IPS-18a (cell line): ENCODE measurements around the gene GUCY2F.

Experiments
- H3K27ac ChIP-seq: one replicate; pipeline ENCODE4 v1.5.1; 2013; ENCODE audit warnings: low read length
- H3K27me3 ChIP-seq: one replicate; pipeline ENCODE4 v1.6.1; 2013; ENCODE audit warnings: mild to moderate bottlenecking, low read length; ENCODE audit not compliant: control insufficient read depth, insufficient read depth
- H3K36me3 ChIP-seq: one replicate; pipeline ENCODE4 v1.6.1; 2013; ENCODE audit warnings: low read depth, low read length; ENCODE audit not compliant: control insufficient read depth
- H3K4me1 ChIP-seq: one replicate; pipeline ENCODE4 v1.6.1; 2013; ENCODE audit warnings: low read depth, low read length; ENCODE audit not compliant: control insufficient read depth
- H3K4me3 ChIP-seq: one replicate; pipeline ENCODE4 v1.5.1; 2013; ENCODE audit warnings: low read length
- H3K9ac ChIP-seq: one replicate; pipeline ENCODE4 v1.6.1; 2013; ENCODE audit warnings: mild to moderate bottlenecking, low read length, moderate library complexity
- H3K9me3 ChIP-seq: one replicate; pipeline ENCODE4 v1.6.1; 2013; ENCODE audit warnings: low read depth, low read length; ENCODE audit not compliant: control insufficient read depth

GUCY2F gene

DNA sequence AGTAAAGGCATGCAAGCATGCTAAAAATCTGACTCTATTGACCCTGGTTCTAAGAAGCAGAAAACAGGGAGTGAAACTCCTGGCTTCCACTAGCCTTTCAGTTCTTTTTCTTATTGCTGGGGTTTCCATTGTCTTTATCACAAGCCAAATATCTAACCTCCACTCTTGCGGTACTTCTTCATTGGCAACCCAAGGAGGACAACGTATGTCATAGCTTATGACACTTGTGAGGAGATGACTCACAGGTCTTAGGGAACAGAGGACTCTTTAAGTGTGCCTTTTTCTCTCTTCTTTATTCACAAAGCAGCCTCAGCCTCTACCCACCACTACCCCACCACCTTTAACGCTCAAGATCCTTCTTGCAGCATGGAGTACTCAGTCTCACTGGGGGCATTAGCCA is 124.2 kb downstream of the GUCY2F start:
- Histone ChIP-seq H3K27ac (no peak overlapping the region), H3K27me3 (no peaks in the 10 kb centered on the region), H3K4me3 (no peak overlapping the region), H3K36me3 (no peaks in the 10 kb centered on the region), H3K4me1 (peaks cover 4% of the 10 kb centered on the region), H3K9ac (no peak overlapping the region), H3K9me3 (no peaks in the 10 kb centered on the region)

DNA sequence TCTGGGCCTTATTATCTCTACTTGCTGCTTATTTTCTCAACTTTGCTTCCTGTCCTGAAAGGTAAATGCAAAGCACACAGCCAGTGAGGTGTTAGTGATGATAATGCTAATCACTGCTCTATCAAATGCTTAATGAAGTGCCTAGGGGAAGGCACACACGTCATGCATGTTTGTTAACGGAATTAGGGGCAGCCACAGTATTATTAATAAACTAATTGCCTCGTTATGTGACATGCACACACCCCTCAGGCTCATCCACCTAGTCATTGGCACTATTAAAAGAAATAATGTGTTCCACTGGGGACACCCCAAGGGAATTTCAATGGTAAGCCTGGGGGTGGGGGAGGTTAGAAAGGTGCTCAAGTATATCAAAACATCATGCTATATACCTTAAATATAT is 125.2 kb downstream of the GUCY2F start:
- Histone ChIP-seq H3K9me3 (no peaks in the 10 kb centered on the region), H3K36me3 (no peaks in the 10 kb centered on the region), H3K9ac (no peak overlapping the region), H3K4me1 (peaks cover 4% of the 10 kb centered on the region), H3K27me3 (no peaks in the 10 kb centered on the region), H3K27ac (no peak overlapping the region), H3K4me3 (no peak overlapping the region)

DNA sequence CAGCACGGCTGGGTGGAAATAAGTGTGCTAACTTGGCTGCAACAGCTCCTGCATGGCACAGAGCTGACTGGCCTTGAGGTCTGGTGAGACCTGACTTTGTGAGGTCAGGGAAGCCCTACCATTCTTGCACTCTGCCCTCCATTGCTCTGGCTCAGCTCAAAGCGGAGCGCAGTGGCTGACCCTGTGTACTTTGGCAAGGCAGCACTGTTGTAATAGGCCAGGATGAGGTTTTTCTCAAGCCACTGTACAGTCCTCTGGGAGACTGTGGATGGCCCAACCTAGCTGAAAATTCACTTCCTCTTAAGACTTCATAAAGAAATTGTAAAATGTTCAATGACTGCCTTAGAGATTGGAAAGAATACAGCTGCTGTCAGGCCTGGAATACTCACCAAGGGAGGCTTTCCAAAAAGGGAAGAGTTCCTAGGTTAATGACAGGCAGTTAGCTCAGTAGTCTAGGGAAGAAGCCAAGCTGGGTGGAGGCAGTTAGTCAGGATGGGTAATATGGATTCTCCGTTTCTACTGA is 129.8 kb downstream of the GUCY2F start:
- H3K27ac ChIP-seq: no peak overlapping the region
- H3K9ac ChIP-seq: no peak overlapping the region
- H3K4me3 ChIP-seq: no peak overlapping the region
- H3K36me3 ChIP-seq: no peaks in the 10 kb centered on the region
- no peaks in the 10 kb centered on the region for H3K27me3 ChIP-seq
- H3K4me1 ChIP-seq: peaks cover 9% of the 10 kb centered on the region
- no peaks in the 10 kb centered on the region for H3K9me3 ChIP-seq

DNA sequence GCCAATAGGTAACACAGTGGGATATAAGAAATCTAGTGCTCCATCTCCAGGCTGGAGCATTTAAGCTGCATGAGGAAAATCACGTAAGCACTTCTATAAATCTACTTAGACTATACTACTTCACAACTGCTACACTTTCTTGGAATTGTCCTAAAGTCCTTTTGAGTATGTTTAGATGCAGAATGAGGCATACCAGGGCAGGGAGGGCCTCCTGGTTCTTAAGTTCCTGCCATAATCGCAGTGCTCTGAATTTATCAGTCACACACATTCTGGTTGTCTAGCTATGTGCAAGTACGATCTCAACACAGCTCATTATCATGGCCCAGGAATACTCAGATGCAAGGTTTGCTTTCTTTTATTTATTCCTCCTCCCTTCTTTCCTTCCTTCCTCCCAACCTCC is 130.3 kb downstream of the GUCY2F start:
- H3K9me3 ChIP-seq: no peaks in the 10 kb centered on the region
- no peaks in the 10 kb centered on the region for H3K27me3 ChIP-seq
- no peaks in the 10 kb centered on the region for H3K36me3 ChIP-seq

DNA sequence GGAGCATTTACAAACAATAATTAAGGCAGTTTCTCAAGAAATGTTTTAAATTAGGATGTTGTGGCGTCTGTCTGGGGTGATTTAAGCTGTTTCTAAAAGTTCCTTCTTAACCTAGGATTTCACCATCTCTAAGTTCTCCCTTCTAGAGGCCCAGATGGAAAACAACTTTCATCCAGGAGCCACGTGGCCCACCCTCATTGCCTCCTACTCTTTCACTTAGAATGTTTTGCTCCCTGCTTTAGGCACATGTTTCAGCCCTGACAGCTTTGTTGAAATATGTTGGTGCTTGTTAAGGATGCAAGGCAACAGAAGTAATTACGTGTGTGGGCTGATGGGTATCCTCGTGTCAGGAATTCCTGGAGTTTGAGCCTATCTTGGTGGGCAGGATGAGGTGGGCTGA is 131.3 kb downstream of the GUCY2F start:
- H3K4me1 ChIP-seq: peaks cover 5% of the 10 kb centered on the region
- no peak overlapping the region for H3K27ac ChIP-seq
- no peaks in the 10 kb centered on the region for H3K36me3 ChIP-seq
- no peak overlapping the region for H3K9ac ChIP-seq
- H3K9me3 ChIP-seq: no peaks in the 10 kb centered on the region
- no peaks in the 10 kb centered on the region for H3K27me3 ChIP-seq
- no peak overlapping the region for H3K4me3 ChIP-seq

More for the DNA sequence above, 130.3 kb downstream of the GUCY2F start:
- no peak overlapping the region for H3K4me3 ChIP-seq
- no peak overlapping the region for H3K27ac ChIP-seq
- H3K4me1 ChIP-seq: peaks cover 7% of the 10 kb centered on the region
- H3K9ac ChIP-seq: no peak overlapping the region

DNA sequence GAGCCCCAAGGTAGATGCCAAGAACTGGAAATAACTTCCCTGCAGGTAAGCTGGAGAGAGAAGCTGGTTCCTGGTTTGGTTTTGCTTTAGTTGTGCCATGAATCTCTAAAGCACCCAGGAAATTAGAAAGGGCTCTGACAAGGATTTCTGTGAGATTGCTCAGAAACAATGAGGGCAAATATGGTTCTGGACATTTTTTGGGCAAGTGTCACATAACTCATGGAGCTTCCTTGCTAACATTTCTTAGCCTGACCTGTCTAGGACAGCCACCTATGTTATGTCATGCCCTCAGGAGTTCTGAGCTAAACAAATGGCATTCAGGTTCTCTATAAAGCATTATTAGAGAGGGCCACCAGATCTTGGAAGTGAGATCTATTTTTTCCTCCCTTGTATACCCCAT is 131.8 kb downstream of the GUCY2F start:
- Histone ChIP-seq H3K27ac (no peak overlapping the region), H3K4me3 (no peak overlapping the region), H3K27me3 (no peaks in the 10 kb centered on the region), H3K36me3 (no peaks in the 10 kb centered on the region), H3K9me3 (no peaks in the 10 kb centered on the region), H3K4me1 (peaks cover 5% of the 10 kb centered on the region), H3K9ac (no peak overlapping the region)

DNA sequence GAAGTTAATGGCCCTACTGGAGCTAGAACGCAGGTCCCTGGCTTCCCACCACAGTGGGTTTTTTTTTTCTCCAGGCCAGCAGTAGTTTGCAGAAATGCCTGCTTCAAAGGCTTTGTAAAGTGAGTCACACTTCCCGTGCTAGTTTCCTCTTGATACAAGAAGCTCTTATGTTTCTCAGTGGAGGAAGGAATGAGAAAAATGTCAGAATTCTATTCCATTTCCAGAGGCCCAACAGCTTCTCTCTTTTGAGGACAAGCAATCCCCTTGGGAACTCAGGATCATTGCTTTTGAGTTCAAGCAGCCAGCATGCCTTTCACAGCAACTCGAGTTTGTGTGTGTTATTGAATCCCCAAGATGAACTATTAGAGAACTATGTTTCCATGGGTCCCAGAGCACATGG is 134.3 kb downstream of the GUCY2F start:
- Histone ChIP-seq H3K36me3 (no peaks in the 10 kb centered on the region), H3K27ac (no peak overlapping the region), H3K9me3 (no peaks in the 10 kb centered on the region), H3K4me3 (no peak overlapping the region), H3K4me1 (peaks cover 5% of the 10 kb centered on the region), H3K9ac (no peak overlapping the region), H3K27me3 (no peaks in the 10 kb centered on the region)

DNA sequence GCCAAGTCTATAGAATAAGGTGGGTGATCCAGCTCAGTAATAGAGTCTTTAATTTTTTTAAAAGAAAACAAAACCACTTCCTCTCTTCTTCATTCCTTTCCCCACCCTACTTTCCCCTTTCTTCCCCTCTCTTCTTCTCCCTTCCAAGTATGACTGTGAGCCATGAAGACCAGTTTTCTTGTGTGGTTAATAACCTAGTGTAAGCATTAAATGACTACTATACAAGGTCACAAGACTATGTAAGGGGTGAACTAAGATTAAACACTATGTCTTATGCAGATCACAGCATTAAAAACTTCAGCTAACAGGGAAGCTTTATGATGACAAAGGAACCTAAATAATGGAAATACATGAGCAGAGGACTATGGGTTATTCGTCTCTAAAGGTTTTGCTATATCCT is 135.4 kb downstream of the GUCY2F start:
- Histone ChIP-seq H3K4me1 (peaks cover 5% of the 10 kb centered on the region), H3K9ac (no peak overlapping the region), H3K9me3 (no peaks in the 10 kb centered on the region), H3K4me3 (no peak overlapping the region), H3K27me3 (no peaks in the 10 kb centered on the region), H3K36me3 (no peaks in the 10 kb centered on the region), H3K27ac (no peak overlapping the region)

DNA sequence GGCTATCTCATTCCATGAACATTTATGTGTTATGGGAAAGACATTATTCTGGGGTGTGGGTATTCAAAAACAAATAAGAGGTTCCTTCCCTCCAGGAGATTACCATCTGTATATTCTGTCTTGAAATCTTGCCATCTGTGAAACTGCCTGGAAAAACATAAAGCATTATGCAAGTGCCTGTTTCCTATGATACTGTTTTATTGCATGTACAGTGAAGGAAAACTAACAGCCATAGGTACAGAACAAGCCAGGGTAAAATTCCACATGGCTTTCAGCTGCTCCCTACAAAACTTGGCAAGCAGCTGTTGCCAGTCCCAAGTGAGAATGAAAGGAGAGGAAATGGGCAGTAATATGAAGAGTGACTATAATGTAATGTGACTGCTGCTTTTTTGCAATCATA is 136.0 kb downstream of the GUCY2F start:
- peaks cover 5% of the 10 kb centered on the region for H3K4me1 ChIP-seq
- no peak overlapping the region for H3K27ac ChIP-seq
- no peaks in the 10 kb centered on the region for H3K36me3 ChIP-seq
- no peaks in the 10 kb centered on the region for H3K27me3 ChIP-seq
- H3K9ac ChIP-seq: no peak overlapping the region
- H3K9me3 ChIP-seq: no peaks in the 10 kb centered on the region
- no peak overlapping the region for H3K4me3 ChIP-seq

DNA sequence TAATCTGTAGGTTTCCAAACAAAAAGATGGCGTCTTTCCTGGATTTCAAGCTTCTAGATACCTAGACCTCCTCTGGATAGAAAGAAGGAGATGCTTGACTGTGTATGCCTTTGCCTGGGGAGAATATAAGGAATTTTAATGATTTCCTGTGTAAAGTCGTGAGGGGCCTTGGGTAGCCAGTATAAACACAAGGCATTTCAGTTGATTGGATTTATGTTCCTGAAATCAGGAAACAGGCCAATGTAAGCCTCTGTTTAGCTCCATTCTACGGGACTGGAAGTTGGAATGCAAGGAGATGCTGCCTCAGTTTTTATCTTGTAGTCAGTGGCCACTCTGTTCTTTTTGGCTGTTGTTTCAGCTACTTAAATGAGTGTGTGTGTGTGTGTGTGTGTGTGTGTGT is 137.2 kb downstream of the GUCY2F start:
- no peak overlapping the region for H3K4me3 ChIP-seq
- peaks cover 5% of the 10 kb centered on the region for H3K4me1 ChIP-seq
- no peaks in the 10 kb centered on the region for H3K27me3 ChIP-seq

DNA sequence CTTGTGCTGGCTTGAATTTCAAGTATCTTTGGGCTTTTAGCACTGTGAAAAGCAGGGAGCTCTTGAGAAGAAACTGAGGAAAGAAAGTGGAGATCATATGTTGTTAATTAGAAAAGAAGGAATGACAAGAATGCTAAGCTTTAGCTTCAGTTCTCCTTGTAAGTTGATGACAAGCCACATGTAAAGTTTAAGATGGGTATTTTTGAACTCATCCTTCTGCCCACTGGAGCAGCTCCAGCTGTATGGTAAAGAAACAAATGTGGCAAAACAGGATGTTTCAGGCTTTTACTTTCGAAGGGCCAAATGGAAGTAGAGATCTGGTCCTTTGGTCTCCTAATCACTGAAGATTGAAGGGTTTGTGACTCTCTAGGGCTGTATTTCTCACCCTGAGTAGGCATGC is 137.8 kb downstream of the GUCY2F start:
- Histone ChIP-seq H3K9me3 (no peaks in the 10 kb centered on the region), H3K36me3 (no peaks in the 10 kb centered on the region), H3K27me3 (no peaks in the 10 kb centered on the region), H3K9ac (no peak overlapping the region), H3K27ac (no peak overlapping the region), H3K4me1 (peaks cover 5% of the 10 kb centered on the region), H3K4me3 (no peak overlapping the region)

More for the DNA sequence above, 137.2 kb downstream of the GUCY2F start:
- H3K9ac ChIP-seq: no peak overlapping the region
- no peaks in the 10 kb centered on the region for H3K36me3 ChIP-seq
- no peak overlapping the region for H3K27ac ChIP-seq
- H3K9me3 ChIP-seq: no peaks in the 10 kb centered on the region

DNA sequence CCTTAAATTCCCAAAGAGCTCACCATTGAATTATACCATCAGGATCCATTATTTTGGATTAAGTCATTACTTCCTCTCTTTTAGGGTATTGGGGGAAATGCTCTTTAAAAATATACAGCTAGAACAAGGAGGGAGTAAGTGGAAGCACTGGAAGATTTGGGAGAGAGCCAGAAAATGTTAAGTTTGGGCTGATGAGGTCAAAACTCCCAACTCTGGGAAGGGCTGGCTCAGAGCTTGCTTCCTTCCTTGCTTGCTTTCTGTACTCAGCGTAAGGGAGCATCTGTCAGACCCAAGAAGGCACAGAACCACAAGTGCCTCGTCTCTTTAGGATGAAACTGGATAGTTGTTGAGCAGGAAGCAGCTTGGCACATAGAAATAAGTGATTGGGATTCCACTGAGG is 138.2 kb downstream of the GUCY2F start:
- Histone ChIP-seq H3K27ac (no peak overlapping the region), H3K4me1 (peaks cover 5% of the 10 kb centered on the region), H3K9me3 (no peaks in the 10 kb centered on the region), H3K27me3 (no peaks in the 10 kb centered on the region), H3K36me3 (no peaks in the 10 kb centered on the region), H3K9ac (no peak overlapping the region), H3K4me3 (no peak overlapping the region)
